Adrenal gland (tissue), 5 donors: ENCODE results near the gene ZNF396.

Experiments
- POLR2A ChIP-seq, 2 donors: fragments of 450-650 bp; IDR thresholded peaks; one replicate each; pipeline ENCODE4 v1.6.1; 2017; ENCODE audit warnings: antibody characterized with exemption in 2 of 2, mild to moderate bottlenecking in 2 of 2, moderate library complexity in 1 of 2
- TF ChIP-seq, protein P1 (sequence below), 6 experiments: fragments of 450-650 bp in 4 of 6; fragments of 200-600 bp in 2 of 6; sonication (generic) in 1 of 6; IDR thresholded peaks; 1 replicate in 5 of 6; 2 replicates in 1 of 6; pipeline versions ENCODE4 v1.5.1 to v1.8.0; 2016 to 2021; ENCODE audit warnings: antibody characterized with exemption in 6 of 6, mild to moderate bottlenecking in 2 of 6, moderate library complexity in 1 of 6
- donor health status: DM: no; HTN: no; CAD: no.

DNA sequence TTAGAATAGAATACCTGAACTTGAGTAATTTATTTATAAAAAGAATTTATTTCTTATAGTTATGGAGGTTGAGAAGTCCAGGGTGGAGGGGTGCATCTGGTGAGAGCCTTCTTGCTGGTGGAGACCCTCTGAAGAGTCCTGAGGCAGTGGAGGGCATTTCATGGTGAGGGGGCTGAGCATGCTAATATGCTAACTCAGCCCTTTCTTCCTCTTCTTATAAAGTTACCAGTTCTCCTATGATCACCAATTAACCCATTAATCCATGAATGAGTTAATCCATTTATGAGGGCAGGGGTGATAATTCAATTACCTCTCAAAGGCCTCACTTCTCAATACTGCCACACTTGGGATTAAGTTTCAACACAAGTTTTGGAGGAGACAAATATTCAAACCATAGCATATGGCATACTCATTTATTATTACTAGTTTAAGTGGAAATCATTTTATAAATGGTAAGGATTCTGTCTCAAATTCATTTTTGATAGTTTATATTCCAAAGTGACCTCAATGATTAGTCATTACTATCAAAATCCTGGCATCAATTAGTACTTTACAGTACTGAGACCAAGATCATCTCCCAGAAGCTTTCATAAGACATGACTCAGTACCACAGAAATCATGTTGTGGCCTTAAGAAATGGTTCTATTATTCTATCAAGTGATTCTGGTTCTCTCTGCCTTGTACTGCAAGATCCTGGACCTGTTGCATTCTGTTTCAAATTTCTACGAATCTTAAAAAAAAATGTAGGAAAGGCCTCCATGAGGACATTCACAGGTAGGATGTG lies 5.5 kb downstream of the ZNF396 start:
- TF ChIP-seq, protein P1, sequence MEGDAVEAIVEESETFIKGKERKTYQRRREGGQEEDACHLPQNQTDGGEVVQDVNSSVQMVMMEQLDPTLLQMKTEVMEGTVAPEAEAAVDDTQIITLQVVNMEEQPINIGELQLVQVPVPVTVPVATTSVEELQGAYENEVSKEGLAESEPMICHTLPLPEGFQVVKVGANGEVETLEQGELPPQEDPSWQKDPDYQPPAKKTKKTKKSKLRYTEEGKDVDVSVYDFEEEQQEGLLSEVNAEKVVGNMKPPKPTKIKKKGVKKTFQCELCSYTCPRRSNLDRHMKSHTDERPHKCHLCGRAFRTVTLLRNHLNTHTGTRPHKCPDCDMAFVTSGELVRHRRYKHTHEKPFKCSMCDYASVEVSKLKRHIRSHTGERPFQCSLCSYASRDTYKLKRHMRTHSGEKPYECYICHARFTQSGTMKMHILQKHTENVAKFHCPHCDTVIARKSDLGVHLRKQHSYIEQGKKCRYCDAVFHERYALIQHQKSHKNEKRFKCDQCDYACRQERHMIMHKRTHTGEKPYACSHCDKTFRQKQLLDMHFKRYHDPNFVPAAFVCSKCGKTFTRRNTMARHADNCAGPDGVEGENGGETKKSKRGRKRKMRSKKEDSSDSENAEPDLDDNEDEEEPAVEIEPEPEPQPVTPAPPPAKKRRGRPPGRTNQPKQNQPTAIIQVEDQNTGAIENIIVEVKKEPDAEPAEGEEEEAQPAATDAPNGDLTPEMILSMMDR (IDR thresholded peaks at IDR 0.05) = no peak
- TF ChIP-seq POLR2A (IDR thresholded peaks at IDR 0.05) = no peak
